Measurements from ENCODE around the gene SYNC.

The SYNC gene

DNA sequence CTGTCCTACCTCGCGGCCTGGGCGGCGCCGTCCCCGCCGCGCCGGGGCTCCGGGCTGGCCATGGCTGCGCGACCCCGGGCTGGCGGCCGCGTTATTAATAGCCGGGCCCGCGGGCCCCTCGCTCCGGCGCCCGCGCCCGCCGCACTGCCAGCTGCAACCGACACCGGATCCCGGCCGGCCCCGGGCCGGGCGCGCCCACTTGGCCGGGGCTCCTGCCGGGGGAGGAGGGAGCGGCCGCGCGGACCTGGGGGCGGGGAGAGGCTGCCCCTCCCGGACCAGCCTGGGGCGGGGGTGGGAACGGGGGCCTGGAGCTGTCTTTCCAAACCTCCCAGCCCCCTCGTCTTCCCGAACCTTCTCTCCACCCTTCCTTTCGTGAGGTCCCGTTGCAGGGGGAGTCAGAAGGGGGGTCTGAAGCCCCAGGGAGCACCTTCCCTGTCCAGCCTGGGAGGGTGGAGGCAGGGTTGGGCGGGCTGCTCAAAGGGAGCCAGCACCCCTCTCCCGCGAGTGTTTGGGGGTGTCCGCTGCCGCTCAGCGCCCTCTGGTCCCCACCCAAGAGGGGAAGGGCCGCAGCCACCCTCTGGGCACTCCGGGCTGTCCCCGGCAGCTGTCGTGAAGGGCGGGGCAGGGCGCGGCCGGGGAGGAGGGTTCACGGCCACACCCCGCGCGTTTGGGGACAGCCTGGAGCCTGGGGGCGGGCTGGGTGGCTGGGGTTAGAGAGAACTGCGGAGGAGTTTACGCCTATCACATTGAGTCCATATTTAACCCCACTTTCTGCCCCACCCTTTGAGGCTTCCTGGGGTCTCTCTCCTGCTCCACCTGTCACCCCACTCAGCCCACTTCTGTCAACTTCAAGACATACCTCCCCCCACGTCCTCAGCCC lies at the start of gene SYNC:
Gene SYNC, minus strand, starts transcription at position 172 of the 880 bp plus-strand sequence. Its CDS starts 110 bp downstream, at position 62.
- TF ChIP-seq ZNF274 (IDR thresholded peaks at IDR 0.05; ENCODE audit: low read depth, low read length): no peak
- no peak within 1 kb of the TSS for H3K4me3 ChIP-seq (ENCODE audit: low read length)

DNA sequence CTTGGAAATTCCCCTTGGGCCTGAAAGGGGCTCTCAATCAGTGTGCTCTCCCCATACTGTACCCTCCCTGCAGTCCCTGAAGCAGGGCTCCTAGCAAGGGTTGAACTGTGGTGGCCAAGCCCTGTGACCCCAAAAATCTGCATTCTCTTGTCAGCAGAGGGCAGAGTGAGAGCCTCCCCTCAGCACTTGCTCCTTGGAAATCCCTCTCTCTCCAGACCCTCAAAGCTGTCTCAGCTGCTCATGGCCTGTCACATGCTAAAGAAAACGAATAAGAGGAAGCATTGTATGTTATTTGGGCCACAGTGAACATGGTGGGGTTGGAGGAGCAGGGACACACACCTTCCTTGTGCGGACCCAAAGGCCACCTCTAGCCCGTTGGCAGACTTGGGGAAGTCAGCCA lies 47.2 kb upstream of the SYNC start:
- H3K4me3 ChIP-seq (ENCODE audit: low read length): no peak overlapping the region
- no peak for TF ChIP-seq ZNF274 (IDR thresholded peaks at IDR 0.05; ENCODE audit: low read depth, low read length)

DNA sequence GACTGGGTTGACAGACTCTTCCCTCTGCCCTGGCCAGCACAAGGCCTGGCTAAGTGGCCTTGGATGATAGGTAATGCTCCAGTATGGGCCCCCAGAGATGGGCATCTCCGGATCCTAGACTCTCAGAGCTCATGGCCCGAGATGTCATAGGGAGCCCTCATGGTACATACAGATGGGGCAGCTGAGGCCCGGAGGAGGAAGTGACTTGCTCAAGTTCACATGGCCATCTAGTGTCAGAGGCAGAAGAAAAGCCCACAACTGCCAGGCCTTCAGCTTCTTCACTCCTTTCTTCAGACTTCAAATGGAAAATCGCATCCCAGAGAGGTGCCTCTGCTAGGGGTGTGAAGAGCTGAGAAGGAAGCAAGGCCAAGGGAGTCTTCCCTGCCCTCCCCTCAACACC lies 46.8 kb upstream of the SYNC start:
- no peak for TF ChIP-seq ZNF274 (IDR thresholded peaks at IDR 0.05; ENCODE audit: low read depth, low read length)
- H3K4me3 ChIP-seq (ENCODE audit: low read length): no peak overlapping the region

DNA sequence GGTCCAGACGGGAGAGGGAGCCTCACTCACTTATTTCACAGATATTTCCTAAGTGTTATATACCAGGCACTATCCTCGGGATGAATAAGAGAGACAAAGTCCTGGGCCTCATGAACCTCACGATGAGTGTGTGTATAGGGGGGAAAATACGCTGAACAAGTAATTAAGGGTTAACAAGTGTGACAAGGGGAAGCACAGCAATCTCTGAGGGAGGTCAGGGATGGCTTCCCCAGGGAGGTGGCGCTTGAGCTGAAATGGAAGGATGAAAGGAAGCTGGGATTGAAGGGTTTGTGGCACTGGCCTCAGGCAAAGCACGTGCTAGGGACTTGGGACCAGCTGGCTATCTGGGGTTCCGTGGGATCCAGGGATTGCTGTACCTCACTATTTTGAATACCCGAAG lies 46.4 kb upstream of the SYNC start:
- no peak for TF ChIP-seq ZNF274 (IDR thresholded peaks at IDR 0.05; ENCODE audit: low read depth, low read length)
- no peak overlapping the region for H3K4me3 ChIP-seq (ENCODE audit: low read length)

DNA sequence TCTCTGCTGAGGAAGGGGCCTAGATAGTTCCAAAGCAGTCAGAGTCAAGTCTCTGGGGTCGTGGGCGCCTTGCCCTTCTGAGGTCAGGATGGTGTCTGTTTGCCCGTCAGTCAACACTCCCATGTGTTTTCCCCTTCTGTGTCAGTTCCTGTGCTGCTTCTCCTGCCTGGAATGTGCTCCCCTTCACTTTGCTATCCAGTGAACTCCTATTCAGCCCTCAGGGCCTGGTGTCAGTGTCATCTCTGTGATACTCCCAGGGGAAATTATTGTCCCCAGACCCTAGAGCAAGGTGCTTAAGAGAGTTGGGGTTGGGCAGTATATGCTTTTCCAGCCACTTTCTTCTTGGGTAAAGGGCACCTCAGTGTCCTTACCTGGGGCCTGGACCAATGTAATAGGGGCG lies 45.8 kb upstream of the SYNC start:
- no peak for TF ChIP-seq ZNF274 (IDR thresholded peaks at IDR 0.05; ENCODE audit: low read depth, low read length)

DNA sequence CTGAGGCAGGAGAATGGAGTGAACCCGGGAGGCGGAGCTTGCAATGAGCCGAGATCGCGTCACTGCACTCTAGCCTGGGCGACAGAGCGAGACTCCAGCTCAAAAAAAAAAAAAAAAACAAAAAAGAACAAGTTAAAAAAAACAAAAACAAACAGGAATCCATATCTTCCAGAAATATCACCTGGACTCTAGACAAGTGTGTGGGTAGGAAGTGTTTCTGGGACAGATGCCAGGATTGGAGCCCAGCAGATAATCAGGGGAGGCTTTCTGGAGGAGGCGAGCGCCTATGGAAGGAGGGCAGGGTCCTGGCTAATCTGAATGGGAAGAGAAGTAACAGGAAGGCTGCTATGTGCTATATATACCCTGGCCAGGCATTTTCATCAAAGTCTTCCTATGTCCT lies 43.6 kb upstream of the SYNC start:
- no peak for TF ChIP-seq ZNF274 (IDR thresholded peaks at IDR 0.05; ENCODE audit: low read depth, low read length)
- H3K4me3 ChIP-seq (ENCODE audit: low read length): no peak overlapping the region

More for the DNA sequence above, 45.8 kb upstream of the SYNC start:
- no peak overlapping the region for H3K4me3 ChIP-seq (ENCODE audit: low read length)

DNA sequence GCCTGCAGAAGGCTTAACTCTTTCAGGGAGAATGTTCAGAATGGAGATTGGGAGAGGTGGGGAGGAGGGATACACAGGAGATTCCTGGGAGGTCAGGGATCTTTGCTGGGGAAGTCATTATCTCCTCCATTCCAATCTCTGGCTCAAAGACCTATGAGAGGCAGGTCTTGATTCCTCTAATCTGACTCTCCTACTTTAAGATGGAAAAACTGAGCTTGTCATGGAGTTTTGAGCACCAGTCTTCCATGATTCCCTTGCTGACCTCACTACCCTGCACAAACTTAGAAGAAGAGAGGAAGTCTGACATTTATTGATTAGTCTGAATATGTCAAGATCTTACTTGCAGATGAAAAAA lies 41.5 kb upstream of the SYNC start:
- H3K4me3 ChIP-seq (ENCODE audit: low read length): no peak overlapping the region
- TF ChIP-seq ZNF274 (IDR thresholded peaks at IDR 0.05; ENCODE audit: low read depth, low read length): no peak

DNA sequence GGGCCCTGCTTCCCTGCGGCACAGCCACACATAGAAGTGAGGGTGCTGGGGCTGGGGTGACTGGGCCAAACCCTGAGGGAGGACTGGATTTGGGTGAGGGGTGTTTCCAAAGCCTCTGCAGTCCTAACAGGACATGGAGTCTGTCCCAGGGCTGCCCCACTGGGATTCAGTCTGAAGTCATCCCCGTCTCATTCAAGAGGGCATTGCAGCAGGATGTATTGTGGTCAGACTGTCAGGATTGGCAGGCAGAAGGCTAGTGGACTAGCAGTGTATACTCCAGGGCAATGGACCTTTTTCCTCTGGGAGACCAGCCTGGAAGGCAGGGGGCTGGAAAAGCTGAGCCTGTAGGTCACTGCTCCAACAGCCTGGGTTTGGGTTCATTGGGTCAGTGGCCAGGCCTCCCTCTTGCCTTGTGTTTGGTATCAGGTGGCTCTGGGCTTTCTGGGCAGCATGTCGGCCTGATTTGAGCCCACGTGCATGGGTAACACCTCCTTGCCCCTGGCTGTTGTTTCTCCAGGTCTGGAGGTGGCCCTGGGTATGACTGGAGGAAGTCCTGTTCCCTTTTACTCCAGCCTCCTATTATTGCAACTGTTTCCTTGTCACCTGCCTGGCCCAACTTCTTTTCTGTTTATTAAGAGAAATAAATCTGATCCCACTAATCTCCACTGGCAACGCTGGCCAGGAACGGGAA lies 41.0 kb upstream of the SYNC start:
- no peak overlapping the region for H3K4me3 ChIP-seq (ENCODE audit: low read length)
- no peak for TF ChIP-seq ZNF274 (IDR thresholded peaks at IDR 0.05; ENCODE audit: low read depth, low read length)

DNA sequence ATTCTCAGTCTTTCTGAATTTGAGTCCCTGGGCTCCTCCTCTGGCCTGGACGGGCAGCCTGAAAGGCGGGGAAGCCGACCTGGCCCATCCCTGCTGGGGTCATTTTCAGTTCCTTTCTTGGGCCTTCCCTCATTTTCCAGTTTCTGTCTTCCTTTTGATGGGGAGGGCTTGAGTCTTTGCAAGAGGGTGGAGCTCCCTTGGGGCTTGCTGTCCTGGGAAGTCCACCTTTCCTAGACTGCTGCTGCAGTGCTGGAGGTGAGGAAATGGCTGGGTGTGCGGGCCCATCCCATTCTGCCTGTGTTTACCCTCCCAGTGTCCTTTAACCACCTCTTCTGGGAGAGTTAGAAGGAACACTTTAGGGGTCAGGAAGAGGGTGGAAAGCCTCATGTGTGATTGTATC lies 40.4 kb upstream of the SYNC start:
- no peak overlapping the region for H3K4me3 ChIP-seq (ENCODE audit: low read length)
- TF ChIP-seq ZNF274 (IDR thresholded peaks at IDR 0.05; ENCODE audit: low read depth, low read length): no peak

DNA sequence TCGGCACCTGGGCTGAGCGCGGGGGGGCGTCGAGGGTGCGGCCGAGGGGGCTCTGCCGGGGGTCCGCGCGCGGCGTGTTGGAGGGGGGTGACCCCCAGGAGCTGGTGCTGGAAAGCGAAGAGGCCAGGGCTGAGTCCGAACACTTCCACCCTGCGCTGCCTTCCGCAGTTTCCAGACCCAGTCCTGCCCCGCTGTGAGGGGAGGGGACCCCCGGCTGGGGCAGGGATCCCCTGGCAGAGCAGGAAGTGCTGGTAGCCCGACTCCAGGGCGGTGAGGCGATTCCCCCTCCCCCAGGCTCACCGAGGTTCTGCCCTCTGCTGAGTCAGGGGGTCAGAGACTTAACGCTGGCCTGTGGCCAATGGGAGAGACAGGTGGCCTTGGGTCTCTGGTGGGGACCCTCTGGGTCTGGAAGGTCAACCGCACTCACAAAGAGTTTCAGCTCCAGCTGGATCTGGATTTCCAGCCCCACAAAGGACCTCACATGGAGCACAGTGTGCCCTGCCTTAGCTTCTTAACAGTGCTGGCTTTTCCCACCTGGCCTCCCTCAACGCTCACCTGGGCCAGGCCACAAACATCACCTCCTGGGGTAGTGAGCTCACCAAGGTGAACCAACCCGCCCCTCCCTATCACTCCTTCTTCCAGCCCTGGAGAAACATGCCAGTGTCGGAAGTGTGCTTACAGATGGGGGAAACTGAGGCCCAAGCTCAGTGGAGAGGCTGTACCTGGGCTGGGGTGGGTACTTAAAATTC lies 39.8 kb upstream of the SYNC start:
- no peak overlapping the region for H3K4me3 ChIP-seq (ENCODE audit: low read length)
- no peak for TF ChIP-seq ZNF274 (IDR thresholded peaks at IDR 0.05; ENCODE audit: low read depth, low read length)

DNA sequence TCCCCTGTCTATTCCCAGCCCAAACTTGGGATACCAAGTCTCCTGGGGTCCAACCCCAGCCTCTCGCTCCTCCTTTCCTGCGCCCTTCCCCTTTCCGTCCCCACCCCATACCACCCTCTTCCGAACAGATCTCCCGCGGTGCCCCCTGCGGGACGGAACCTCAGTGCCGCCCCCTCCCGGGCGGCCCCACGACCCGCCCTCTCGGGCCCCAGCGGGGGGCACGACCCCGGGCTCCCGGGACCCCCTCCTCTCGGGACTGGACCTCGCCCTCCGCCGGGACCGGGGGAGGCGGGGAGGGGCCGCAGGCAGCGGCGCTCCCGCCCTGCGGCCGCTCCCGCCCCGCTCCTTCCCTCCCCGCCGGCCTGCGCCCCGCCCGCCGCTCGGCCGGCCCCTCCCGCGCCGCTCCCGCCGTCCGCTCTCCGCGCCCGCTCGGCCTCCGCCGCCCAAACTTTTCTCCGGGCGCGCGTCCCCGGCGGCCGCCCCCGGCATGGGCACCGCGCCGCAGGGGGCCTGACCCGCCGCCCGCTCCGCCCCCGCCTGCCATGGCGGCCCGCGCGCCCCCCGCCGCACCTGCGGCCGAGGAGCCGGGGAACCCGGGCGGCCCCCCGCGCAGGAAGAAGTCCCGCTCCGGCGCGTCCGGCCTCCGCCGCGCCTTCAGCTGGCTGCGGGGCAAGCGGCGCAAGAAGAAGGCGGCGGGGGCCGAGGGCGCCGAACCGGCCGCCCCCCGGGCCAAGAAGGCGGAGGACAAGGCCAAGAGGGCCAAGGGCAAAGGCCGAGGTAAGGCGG lies 39.0 kb upstream of the SYNC start:
- no peak for TF ChIP-seq ZNF274 (IDR thresholded peaks at IDR 0.05; ENCODE audit: low read depth, low read length)
- H3K4me3 ChIP-seq (ENCODE audit: low read length): peak overlapping the region; percentile 42; the same call in 1 of the 2 replicates

DNA sequence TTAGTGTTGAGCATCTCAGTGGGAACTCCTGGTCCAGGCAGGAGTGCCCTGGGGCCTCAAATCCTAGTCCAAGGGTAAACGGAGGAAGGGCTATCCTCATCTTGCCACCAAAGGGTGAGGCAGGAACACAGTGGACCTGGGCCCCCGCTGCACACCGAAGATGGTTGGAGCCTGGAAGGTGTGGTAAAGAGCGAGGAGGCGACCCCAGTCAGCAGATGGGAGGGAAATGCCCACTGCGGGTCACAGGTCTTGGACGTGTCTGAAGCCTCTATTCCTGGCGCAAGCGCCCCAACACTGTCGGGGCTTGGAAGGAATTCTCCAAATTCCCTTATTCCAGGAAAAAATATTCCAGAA lies 38.5 kb upstream of the SYNC start:
- TF ChIP-seq ZNF274 (IDR thresholded peaks at IDR 0.05; ENCODE audit: low read depth, low read length): no peak
- H3K4me3 ChIP-seq (ENCODE audit: low read length): no peak overlapping the region

DNA sequence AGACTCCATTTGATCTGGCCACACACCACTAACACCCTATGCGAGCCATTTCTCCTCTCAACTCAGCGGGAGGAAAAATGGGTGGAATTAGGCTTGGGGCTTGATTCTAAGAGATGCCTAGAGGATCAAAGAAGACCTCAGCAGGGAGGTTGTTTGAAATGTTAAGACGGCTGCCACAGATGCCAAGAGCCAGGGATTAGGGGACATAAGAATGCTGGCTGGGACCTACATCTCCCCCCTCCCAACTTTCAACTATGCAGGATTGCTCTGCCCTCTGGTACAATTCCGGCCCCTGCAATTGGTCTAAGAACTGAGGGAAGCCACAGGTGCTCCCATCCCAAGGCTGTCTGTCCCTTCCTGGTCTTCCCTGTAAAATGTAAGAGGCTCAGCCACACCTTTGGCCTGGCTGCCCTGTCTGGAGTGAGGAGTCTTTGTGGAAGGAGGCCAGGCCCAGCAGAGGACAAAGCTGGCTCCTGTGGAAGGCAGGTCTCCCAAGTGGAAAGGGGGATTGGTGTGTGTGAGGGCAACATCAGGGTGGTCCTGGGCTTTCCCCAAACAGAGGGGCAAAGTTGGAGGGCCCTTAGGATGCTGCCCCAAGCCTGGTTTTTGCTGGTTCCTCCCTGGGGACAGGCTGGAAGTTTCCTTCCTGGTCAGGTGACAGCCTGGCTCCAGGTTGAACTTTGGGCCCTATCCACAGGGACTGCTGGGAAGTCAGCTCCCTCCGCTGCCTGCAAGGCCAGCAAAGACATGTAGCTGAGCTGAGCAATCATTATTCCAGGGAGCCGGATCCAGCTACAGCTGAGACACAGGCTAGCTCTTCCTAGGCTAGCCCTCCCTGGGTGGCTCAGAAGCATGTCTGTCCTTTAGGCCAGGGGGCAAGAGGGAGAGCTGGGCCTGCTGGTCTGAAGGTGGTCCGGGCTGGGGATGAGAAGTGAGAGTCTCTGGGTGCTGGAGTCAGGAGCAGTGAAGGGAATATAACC lies 34.5 kb upstream of the SYNC start:
- no peak overlapping the region for H3K4me3 ChIP-seq (ENCODE audit: low read length)
- no peak for TF ChIP-seq ZNF274 (IDR thresholded peaks at IDR 0.05; ENCODE audit: low read depth, low read length)

Data from GM08714 (cell line).